Prostate gland (tissue), 2 donors: Measurements from ENCODE around the gene PDZD7.

Source experiments
- CTCF ChIP-seq, 4 experiments: fragments of 200-600 bp in 2 of 4; fragments of 450-650 bp in 2 of 4; sonication (generic) in 2 of 4; IDR thresholded peaks; 1 replicate in 3 of 4; 2 replicates in 1 of 4; pipeline ENCODE4 v1.5.1; 2016 to 2019; ENCODE audit warnings: antibody characterized with exemption in 4 of 4, mild to moderate bottlenecking in 2 of 4, moderate library complexity in 2 of 4
- POLR2A ChIP-seq: fragments of 450-650 bp; IDR thresholded peaks from one replicate; pipeline ENCODE4 v1.6.1; 2016; ENCODE audit warnings: antibody characterized with exemption, mild to moderate bottlenecking

- no peak for TF ChIP-seq CTCF (IDR thresholded peaks at IDR 0.05)
- TF ChIP-seq POLR2A: no peak
These were observed 53.5 kb downstream of the PDZD7 start for GRCh38 chr10:100977436-100977835.
